HG03095 (cell line): ENCODE measurements around the gene CDH8.

Experiments
- ATAC-seq: cut with Tn5 transposase; IDR thresholded peaks from one replicate; pipeline ENCODE4 v1.9.1; 2021; ENCODE audit warnings: moderate library complexity; ENCODE audit not compliant: unreplicated experiment

Gene CDH8

DNA sequence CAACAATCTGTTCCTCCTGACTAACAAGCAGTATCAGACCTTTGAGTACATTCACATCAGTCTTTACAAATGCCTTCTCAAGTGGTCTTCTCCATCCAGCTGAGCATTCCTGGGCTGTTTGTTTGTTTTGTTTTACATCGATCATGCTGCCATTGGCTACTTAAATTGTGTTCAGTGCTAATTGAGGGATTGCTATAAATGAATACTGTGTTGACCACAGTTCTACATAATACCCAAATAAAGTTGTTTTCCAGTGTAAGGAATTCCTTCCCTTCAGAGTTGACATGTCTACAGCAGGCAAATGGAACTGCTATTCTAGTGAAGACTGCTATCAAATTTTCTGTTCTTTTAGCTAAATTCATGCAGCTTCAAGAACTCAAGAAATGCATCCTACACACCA lies 3.2 kb downstream of the CDH8 start:
- no peak for ATAC-seq

DNA sequence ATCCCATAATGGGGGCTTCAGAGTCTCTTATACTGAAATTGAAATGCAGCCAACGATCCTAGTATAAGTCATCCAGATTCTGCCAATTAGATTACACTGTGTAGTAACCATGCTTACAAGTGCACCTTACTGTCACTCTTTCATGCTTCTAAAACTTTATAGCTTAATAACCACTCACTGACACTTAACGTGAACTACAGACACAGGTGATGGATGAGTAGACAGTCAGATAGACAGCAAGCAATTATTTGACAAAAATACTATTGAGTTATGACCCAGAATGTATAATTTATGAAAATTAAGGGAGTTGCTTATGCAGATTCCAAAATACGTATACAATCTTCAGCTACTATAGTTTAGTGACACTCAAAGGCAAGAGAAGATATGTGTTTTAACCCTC lies 6.3 kb downstream of the CDH8 start:
- ATAC-seq: no peak

DNA sequence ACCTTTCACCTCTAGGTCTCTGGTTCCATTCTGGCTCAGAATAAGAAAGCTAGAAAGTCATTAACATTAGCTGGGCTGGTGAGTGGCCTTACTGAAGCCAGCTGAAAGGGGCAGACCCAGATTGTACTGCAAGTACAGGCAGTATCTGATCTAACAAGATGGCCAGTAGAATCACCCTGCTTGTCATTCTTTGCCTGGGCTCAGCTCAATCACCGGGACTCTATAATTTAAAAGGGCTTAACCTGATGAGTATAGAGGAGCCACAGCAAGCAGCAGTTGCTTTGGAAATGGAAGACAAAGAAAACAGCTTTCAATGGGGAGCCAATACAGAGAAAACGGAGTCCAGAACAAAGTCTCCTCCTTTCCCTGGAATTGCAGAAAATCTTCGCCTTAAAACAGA lies 13.6 kb downstream of the CDH8 start:
- no peak for ATAC-seq

DNA sequence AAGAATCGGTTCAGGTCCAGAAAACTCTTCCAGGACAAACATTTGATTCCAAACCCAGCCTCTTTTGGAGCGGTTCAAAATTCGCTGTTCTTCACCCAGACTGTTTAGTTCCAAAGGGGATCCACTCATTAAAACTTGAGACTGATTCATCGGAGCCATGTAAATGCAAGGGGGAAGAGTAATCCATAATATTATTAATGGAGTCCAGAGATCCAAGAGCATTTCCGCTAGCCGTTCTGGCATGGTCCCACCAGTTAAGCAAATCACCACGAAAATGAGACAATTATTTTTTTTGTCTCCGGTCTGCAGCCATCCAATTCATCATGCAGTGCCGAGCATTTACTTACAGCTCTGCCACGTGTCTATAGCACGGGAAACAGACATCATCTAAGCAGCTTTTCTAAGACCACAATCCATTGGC lies 15.1 kb downstream of the CDH8 start:
- no peak for ATAC-seq

DNA sequence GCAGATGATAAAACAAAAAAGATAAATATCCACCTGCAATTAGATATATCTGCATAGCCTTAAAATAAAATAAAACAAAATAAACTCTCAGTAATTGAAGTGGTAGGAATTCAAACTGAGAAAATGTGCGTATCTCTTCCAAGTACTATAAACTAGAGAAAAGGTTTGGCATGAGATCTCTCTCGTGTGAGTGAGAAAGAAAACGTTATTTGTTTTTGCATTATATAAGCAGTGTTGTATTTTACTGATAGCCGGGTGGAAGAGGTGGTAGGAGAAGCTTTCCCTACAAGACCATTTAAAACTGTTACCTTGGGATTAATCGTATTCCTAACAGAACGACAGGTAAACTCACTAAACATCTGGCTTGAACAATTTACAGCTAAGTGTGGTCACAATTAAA lies 15.6 kb downstream of the CDH8 start:
- ATAC-seq: no peak

DNA sequence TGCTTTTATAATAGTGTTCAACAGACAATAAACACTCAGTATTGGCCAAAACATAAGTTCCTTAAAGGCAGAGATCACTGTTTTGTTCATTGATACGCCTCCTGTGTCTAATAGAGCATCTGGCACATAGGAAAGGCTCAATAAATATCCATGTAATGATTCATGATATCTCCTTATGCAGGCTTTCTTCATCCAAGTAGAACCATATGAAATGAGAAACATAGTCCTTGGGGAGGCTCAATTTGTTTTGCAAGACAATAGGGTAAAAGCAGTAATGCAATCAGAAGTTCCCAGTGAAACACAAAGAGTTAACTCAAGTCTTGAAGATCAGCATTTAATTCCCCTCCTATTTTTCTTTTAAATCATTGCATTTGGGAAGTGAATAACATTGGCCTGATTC lies 16.4 kb downstream of the CDH8 start:
- ATAC-seq: no peak

DNA sequence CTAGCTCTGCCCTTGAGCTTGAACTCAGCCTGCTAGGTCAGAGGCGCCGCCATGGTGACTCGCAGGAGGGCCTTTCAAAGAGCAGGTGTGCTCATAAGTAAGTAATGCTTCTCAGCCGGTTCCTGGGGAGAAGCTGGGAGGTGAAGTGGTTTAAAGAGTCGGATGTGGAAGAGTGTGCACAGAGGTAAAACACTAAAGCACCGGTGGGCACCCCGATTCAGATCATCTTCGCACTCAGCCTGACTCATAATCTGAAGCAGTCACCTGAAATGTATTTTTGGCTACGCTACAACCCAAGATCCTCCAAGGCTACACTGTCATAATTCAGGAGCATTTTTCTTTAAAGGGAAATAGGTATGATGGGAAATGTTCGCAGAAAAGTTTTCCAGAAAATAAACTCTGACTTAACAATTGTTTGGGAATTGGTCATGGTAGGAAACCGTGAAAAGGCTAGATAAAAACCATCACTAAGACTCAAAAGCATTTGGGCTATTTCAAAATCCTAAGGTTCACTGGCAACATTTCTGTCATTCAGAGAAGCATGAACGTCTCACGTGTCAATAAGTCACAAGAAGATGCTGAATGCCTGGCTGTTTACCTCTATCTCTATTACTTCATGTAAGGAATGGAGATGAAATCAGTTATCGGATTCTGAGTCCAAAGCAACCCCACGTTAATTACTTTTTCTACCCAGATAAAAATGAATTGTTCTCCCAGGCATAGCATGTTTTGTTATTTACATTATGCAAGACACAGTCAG lies 17.8 kb downstream of the CDH8 start:
- ATAC-seq: no peak

DNA sequence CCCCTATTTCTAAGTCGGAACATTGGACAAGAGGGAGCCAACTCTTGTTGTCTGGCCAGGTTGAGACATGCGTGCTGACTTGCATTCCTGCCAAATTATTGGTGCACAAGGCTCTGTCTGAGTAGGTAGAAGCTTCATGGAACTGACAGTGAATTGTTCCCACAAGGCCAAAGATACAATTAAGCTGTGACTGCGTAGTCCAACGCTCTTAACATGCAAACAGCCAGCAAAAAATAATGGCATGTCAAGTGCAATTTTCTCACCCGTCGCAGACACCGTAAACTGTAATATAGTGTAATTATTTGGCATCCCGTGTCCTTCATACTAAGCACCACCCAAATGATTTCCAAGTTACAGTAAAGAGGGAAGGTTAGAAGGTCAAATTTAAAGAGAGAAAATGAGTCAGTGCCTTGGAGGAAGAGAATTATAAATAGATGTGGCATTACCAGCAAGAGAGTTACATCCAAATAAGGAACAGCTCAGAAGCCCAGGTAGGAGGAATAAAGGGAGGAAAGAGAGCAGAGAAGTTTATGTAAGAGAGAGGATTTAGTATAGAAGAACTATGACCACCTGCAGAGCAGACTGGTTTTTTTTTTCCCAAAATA lies 21.8 kb downstream of the CDH8 start:
- ATAC-seq: no peak

DNA sequence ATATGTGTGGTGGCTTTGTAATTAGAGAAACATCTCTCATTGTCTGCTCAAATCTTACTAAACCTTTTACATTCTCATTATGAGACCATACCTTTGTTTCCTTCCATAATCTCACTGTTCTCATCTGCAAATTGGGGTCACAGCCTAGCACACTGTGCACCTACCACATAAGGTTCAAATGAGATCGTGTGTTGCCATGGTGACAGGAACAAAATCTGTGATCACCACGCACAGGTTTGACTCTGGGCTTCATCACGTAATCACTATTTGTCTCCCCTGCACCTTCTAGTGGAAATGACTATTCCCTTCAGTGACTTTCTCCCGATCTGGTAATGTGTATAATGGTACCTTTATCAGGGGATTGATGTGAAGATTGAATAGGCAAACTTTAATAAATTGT lies 26.1 kb downstream of the CDH8 start:
- no peak for ATAC-seq

DNA sequence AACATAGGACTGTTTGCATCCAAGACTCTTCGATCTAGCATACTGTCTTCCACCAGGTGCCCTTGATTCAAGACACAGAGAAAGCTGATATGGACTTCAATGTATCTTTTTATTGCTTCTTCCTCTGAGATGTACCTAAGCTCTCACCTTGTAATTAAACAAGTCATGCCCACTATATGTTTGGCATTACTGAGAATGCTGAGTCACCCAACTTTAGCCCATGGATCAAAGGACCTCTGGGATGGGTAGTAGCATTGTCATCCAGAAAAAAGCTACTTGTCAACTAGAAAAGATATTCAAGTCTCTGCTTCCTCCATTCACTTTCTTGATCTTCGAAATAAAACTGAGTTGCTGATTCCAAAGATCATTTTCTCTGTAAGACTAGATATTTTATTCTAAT lies 37.8 kb downstream of the CDH8 start:
- ATAC-seq: no peak

DNA sequence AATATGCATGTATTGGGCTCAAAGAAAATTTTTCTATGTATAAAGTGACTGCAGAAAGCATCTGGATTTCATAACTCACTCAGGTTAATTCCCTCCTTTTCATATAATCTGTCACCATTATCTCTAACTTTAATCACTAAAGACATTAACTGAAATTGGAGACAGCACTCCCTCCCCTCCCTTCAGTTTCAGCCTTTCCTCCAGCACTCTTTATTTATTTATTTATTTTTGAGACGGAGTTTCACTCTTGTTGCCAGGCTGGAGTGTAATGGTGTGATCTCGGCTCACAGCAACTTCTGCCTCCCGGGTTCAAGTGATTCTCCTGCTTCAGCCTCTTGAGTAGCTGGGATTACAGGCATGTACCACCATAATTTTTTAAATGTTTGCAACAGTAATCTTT lies 43.1 kb downstream of the CDH8 start:
- no peak for ATAC-seq

DNA sequence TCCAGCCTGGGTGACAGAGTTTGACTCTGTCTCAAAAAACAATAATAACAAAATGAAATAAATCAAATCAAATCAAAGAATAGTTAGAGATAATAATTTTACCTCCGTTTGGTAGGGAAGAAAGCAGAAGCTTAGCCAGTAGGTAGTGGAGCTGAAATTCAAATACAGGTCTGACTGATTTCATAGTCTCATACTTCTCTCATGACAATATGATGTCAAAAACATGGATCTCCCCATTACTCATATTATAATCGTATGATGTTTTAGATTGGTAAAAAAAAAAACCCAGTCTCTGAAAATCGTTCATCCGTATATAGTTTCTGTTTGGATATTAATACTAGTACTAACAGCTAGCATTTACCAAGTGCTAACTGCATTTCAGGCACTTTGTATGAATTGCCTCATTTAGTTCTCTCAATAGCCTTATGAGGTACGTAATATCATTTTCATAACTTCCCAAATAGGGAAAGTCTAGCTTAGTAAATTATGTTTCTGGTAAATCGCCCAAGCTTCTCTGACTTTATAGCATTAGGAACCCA lies 48.7 kb downstream of the CDH8 start:
- no peak for ATAC-seq

DNA sequence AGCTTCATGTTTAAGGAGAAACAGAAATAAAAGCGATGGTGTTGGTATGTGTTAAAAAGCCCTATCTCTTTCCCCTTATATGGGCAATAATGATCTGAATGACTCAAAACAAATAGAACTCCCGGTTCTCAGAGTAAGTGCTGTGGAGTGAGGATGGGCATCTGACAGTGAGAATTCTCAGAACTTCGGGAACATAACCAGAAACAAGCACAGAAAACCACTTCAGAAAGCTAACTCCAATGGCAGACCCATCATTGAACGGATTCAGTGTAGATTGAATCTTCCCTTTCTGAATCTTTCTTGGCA lies 67.2 kb downstream of the CDH8 start:
- ATAC-seq: no peak

DNA sequence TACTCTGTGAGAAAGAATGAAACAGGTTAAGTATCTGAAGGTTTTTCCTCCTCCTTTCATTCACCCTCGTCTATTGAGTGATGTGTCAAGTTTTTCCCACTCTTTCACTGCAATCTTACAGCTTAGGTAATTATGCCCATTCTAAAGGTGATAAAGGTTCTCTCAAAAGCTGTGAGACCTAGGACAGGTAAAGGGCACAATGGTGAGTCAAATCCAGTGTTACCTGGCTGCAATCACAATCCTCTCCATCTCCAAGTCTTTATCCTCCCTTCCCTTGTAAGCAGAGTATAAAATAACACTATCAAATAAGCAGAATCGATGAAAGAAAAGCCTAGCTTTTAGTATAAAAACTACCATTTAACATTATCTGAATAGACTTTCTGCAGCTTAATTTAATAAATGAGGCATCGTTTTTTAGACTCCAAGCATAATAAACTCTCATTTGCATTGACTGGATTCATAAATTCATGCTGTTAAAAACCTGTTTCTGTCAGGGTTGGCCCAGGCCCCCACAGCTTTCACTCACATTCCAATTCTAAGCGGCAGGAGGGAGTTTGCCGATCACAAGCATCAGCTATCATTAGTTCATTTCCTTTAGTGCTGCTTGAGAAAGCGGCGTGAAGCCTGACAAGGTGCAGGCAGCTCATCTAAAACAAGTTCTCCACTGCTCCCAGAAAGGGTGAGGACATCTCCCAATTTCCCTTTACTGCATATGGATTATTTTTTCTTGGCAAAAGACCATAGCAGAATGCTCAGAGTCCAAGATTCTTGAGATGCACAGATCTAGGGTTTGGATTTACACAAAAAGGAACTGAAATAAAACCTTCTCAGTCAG lies 67.8 kb downstream of the CDH8 start:
- no peak for ATAC-seq

DNA sequence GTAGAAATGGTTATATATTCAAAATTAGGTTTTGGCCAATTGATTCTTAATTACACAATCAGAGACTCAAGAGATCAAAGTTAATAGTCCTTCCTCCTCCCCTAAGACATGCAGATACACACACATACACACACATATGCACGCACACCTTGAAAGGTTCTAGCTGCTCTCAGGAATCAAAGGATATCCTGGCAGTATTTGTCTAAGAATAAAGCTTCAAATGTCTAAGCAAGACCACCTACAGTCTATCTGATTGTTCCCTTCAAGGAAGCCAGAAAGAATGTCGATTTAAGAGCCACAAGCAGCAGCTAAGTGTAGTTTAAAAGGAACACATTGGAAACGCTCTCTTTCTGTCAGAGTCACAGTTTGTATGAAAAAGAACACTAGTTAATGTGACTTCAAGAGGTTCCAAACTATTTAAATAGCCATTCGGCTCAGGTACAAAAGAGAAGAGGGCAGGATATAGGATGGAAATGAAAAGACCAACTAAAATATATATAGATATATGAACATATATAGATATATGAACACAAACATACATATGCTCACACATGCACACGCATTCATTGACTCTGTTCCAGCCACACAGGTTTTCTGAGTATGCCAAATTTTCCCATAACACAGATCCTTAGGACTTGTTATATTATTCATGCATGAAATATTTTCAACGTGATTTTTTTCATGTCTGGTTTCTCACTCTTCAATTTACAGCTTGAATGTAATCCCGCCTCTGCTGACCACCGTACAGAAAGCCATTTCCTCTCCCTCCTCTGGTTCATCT lies 79.0 kb downstream of the CDH8 start:
- no peak for ATAC-seq

DNA sequence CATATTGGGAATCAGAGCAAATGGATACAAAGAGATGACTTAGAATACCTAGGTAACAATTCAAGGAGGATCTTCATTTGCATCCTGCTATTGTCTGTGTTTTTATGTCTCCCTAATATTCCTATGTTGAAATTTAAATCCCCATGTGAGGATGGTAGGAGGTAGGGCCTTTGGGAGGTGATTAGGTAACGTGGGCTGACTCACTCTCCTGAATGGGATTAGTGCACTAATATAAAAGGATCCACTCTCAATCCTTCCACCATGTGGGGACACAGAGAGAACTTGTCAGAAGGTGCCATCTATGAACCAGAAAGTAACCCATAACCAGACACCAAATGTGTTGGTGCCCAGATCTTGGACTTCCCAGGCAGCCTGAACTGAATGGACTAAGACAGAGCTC lies 83.4 kb downstream of the CDH8 start:
- no peak for ATAC-seq

DNA sequence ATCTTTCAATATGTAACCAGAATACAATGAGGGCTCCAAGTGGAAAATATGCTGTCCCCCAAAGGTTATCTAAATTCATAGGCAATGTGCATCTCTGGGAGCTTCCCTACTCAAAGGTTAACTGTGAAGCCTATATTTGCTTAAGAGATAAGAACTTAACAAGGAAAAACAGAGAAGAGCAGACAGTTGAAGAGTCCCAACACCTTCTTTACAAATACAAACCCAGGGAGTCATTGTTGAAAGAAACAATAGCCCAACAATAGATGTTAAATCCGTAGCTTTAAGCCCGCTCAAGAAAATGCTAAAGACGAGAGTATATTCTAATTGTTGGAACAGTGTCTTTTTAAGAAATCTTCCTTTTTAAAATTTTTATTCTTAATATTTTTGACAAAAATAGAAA lies 87.8 kb downstream of the CDH8 start:
- ATAC-seq: no peak

DNA sequence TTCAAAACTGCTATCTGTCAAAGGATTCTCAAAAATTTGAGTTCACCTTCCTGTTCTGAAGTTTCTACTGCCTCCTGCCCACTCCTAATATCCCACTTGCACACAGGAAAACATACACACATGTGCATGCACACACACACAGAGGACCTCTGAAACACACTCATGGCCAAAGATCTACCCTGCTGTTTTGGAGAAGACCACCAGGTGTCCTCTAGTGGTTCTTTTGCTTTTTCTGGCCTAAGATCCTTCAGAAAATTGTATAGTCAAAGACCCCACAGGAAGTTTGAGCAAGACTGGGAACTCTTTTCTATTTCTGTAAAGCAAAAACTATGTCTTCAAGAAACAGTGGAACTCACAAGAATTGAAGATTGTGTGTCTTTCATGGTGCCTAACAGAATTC lies 90.2 kb downstream of the CDH8 start:
- no peak for ATAC-seq

DNA sequence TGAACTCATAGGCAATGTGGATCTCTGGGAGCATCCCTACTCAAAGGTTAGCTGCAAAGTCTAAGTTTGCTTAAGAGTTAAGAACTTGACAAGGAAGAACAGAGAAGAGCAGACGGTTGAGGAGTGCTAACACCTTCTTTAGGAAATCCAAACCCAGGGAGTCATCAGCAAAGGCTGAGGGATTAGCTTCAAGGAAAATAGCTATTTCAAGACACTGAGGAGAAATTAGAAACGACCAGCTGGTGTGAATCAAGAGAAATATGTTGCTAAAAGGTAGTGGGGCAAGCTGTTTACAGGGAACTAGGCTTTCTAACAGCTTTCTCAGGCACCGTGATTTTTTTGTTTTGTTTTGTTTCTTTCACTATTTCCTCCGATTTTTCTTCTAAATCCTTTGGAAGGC lies 90.7 kb downstream of the CDH8 start:
- no peak for ATAC-seq

DNA sequence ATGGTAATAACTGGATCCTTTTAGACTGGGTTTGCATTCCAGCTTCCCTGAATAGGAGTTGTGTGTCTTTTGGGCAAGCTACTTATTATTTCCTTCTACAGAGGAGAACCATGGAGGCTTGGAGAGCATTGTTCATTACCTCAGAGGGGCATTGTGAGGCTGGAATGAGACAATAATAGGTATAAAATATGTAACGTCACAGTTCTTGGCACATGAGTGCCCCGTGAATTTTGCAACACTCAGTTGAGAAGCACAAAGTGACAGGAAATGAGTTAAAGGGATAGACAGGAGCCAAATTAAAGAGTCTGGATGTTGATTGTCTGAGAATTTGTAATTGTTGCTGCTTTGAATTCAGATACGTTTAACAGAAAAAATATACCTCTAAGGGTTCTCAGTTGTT lies 92.2 kb downstream of the CDH8 start:
- no peak for ATAC-seq

DNA sequence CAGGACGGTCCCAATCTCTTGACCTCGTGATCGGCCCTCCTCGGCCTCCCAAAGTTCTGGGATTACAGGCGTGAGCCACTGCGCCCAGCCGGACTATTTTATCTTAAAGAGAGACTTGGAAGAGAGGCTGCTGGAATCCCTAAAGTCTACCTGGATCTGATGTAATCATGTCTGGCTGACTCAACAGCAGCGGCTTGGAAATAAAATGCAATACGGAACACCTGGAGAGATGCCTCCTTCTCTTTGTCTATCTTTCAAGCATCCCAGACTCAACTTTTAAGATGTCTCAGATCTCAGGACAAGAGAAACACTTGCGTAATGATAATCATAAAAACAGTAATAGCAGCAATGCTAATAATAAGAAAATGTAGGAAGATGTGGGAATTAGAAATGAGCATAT lies 95.6 kb downstream of the CDH8 start:
- ATAC-seq: no peak
